Mucosa of rectum (tissue), 2 donors: ENCODE results near the gene PCDHA3.
"Not testable (repeated sequence)": the region's sequence is repeated elsewhere in the genome, so short reads cannot be mapped to it uniquely, and the experiment has no call there.

Experiments
- H3K27ac ChIP-seq, 2 donors: one replicate each; pipeline ENCODE4 v1.7.0; 2013; ENCODE audit warnings: inconsistent platforms in 2 of 2, low read depth in 2 of 2, low read length in 2 of 2
- H3K27me3 ChIP-seq, 2 donors: one replicate each; pipeline ENCODE4 v1.7.0; 2013; ENCODE audit warnings: low read length in 2 of 2; ENCODE audit not compliant: control insufficient read depth in 2 of 2, insufficient read depth in 2 of 2
- H3K36me3 ChIP-seq, 2 donors: one replicate each; pipeline ENCODE4 v1.7.0; 2013; ENCODE audit warnings: low read length in 2 of 2; ENCODE audit not compliant: control insufficient read depth in 2 of 2, insufficient read depth in 2 of 2
- H3K4me1 ChIP-seq, 2 donors: one replicate each; pipeline ENCODE4 v1.7.0; 2013; ENCODE audit warnings: low read length in 2 of 2, mild to moderate bottlenecking in 1 of 2; ENCODE audit not compliant: control insufficient read depth in 2 of 2, insufficient read depth in 2 of 2
- H3K4me3 ChIP-seq, 2 donors: one replicate each; pipeline ENCODE4 v1.7.0; 2013; ENCODE audit warnings: low read length in 2 of 2
- H3K9ac ChIP-seq, 2 donors: one replicate each; pipeline ENCODE4 v1.7.0; 2013; ENCODE audit warnings: low read length in 2 of 2, low read depth in 1 of 2, mild to moderate bottlenecking in 1 of 2
- H3K9me3 ChIP-seq, 2 donors: one replicate each; pipeline ENCODE4 v1.7.0; 2013; ENCODE audit warnings: low read length in 2 of 2; ENCODE audit not compliant: control insufficient read depth in 2 of 2
- donor health status: healthy.
- donor health status: Normal muscosa, but diverticular disease.

Gene PCDHA3

GRCh38 chr5:140834439-140835008 is 33.7 kb downstream of the PCDHA3 start:
- H3K9ac ChIP-seq, H3K27ac ChIP-seq, H3K36me3 ChIP-seq, H3K4me1 ChIP-seq, H3K4me3 ChIP-seq, H3K27me3 ChIP-seq: not testable (repeated sequence)
- peaks cover 8 to 12% of the 10 kb centered on the region in 2 donors for H3K9me3 ChIP-seq

GRCh38 chr5:140835622-140836510 is 35.0 kb downstream of the PCDHA3 start:
- peaks cover 8 to 12% of the 10 kb centered on the region in 2 donors for H3K9me3 ChIP-seq
- H3K9ac ChIP-seq, result no peak overlapping the region
- no peaks in the 10 kb centered on the region for H3K36me3 ChIP-seq
- no peak overlapping the region for H3K27ac ChIP-seq
- no peaks in the 10 kb centered on the region for H3K27me3 ChIP-seq
- H3K4me3 ChIP-seq, result no peak overlapping the region
- H3K4me1 ChIP-seq, result no peaks in the 10 kb centered on the region

- Histone ChIP-seq H3K9ac (no peak within 1 kb of the TSS), H3K27ac (no peak within 1 kb of the TSS), H3K27me3 (no peaks in the 10 kb centered on the region), H3K4me1 (no peaks in the 10 kb centered on the region), H3K9me3 (peaks cover 3 to 7% of the 10 kb centered on the region in 2 donors), H3K4me3 (no peak within 1 kb of the TSS), H3K36me3 (no peaks in the 10 kb centered on the region)
Measured at GRCh38 chr5:140840978-140841962, 40.4 kb downstream of the PCDHA3 start, which contains the start of gene PCDHA8. Gene PCDHA8 (plus strand): TSS chr5:140841187. CDS start chr5:140841322, 135 bp downstream.

GRCh38 chr5:140842798-140843733 is 42.2 kb downstream of the PCDHA3 start:
- no peak overlapping the region for H3K9ac ChIP-seq
- H3K9me3 ChIP-seq, result peaks cover 0 to 6% of the 10 kb centered on the region in 2 donors
- no peaks in the 10 kb centered on the region for H3K4me1 ChIP-seq
- H3K4me3 ChIP-seq, result no peak overlapping the region
- H3K36me3 ChIP-seq, result no peaks in the 10 kb centered on the region
- no peaks in the 10 kb centered on the region for H3K27me3 ChIP-seq
- H3K27ac ChIP-seq, result no peak overlapping the region

- H3K9me3 ChIP-seq, result peaks cover 0 to 11% of the 10 kb centered on the region in 2 donors
- not testable (repeated sequence) for H3K27ac ChIP-seq, H3K9ac ChIP-seq, H3K4me3 ChIP-seq, H3K27me3 ChIP-seq, H3K4me1 ChIP-seq, H3K36me3 ChIP-seq
Measured at GRCh38 chr5:140848139-140849102, 47.6 kb downstream of the PCDHA3 start, which contains the start of gene PCDHA9. Gene PCDHA9 (plus strand): TSS chr5:140848382. CDS start chr5:140848496, 114 bp downstream.

GRCh38 chr5:140849831-140850634 is 49.2 kb downstream of the PCDHA3 start:
- H3K9ac ChIP-seq, H3K36me3 ChIP-seq, H3K27ac ChIP-seq, H3K4me3 ChIP-seq, H3K4me1 ChIP-seq, H3K27me3 ChIP-seq: not testable (repeated sequence)
- H3K9me3 ChIP-seq, result peaks cover 0 to 11% of the 10 kb centered on the region in 2 donors
